Measurements from ENCODE around the gene NXF1.
"Not testable (repeated sequence)": the region's sequence is repeated elsewhere in the genome, so short reads cannot be mapped to it uniquely, and the experiment has no call there.

The NXF1 gene

GRCh38 chr11:62782753-62783152 lies 22.5 kb downstream of the NXF1 start:
- DNase-seq = no peak

- no peak for DNase-seq
Measured at GRCh38 chr11:62778441-62778840, 26.8 kb downstream of the NXF1 start.

GRCh38 chr11:62777389-62777788 lies 27.9 kb downstream of the NXF1 start:
- no peak for DNase-seq

GRCh38 chr11:62775646-62776045 lies 29.6 kb downstream of the NXF1 start:
- no peak for DNase-seq

- DNase-seq = no peak
Measured at GRCh38 chr11:62774407-62774806, 30.8 kb downstream of the NXF1 start.

- peak; percentile 95 for DNase-seq
Measured at GRCh38 chr11:62771144-62772021, 33.9 kb downstream of the NXF1 start, which contains the start of gene TAF6L. TSS of gene TAF6L (plus strand) at chr11:62771396. CDS start at chr11:62775784, 4,388 bp downstream.

- no peak for DNase-seq
Measured at GRCh38 chr11:62770778-62771143, 34.5 kb downstream of the NXF1 start.

- DNase-seq = not testable (repeated sequence)
Measured at GRCh38 chr11:62760867-62761227, 44.4 kb downstream of the NXF1 start.

GRCh38 chr11:62757846-62758788 lies 47.1 kb downstream of the NXF1 start:
- no peak for DNase-seq

GRCh38 chr11:62755086-62755615 lies 50.1 kb downstream of the NXF1 start:
- DNase-seq = no peak

GRCh38 chr11:62753736-62754603 lies 51.3 kb downstream of the NXF1 start, which contains the start of gene ZBTB3:
TSS of gene ZBTB3 (minus strand) at chr11:62754160. CDS start at chr11:62753664, 496 bp downstream.
- DNase-seq = peak; percentile 97

- no peak for DNase-seq
Measured at GRCh38 chr11:62752994-62753735, 52.1 kb downstream of the NXF1 start.

GRCh38 chr11:62752177-62752785 lies 53.0 kb downstream of the NXF1 start:
- DNase-seq = no peak

GRCh38 chr11:62749931-62750330 lies 55.3 kb downstream of the NXF1 start:
- not testable (repeated sequence) for DNase-seq

GRCh38 chr11:62747475-62748160 lies 57.6 kb downstream of the NXF1 start:
- DNase-seq = no peak
